ENCODE results near the gene RNF130.
"Not testable (repeated sequence)": the region's sequence is repeated elsewhere in the genome, so short reads cannot be mapped to it uniquely, and the experiment has no call there.

The RNF130 gene

DNA sequence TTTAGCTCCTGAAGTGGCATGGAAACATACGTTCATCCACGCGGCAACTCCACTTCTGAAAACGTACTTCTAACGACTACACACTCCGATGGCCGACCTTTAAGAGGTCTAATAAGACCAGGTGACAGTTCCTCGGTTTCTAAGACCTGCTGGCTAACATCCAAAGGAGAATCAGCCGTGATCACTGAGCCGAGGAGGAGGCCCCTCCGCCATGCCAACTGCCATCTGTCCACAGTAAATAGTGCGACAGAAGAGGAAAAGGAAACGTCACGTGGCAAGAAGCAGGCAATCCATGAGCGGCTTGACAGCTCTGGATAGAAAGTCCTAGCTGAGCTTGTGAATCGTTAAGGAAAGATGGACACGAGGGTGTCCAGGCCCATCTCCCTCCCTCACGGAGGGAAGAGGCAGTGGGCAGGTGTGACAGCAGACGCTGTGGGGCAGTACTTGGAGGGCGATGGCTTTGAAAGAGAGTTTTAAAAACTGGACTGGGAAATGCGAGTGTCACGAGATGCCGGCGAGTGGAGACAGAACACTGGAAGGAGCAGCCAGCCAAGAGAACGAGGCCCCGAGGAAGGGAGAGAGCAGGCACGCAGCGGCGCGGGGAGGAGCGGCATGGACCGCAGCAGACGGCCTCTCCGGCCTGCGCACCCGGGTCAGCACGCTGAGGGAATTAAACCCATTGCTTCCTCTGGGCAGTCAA lies 97.2 kb downstream of the RNF130 start:
- no peak for DNase-seq (ENCODE audit: low read depth)

DNA sequence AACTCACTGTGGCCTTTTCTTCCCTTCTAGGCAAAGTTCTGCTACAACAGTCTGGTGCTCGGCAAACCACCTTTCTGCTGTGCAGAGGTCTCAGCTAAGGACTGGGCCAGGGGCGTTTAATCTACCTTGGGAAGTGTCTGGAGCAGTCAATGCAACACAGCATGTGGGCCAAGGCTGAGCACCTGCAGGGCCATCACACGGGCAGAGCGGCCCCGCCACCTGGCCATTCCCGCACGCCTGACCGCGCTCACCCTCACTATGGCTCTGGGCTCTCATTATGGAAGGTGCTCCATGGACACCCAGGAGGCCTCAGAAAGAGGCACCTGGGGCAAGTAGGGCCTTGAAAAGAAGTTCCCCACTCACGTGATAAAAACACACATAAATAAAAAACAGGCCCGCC lies 98.2 kb downstream of the RNF130 start:
- DNase-seq (ENCODE audit: low read depth) = no peak

DNA sequence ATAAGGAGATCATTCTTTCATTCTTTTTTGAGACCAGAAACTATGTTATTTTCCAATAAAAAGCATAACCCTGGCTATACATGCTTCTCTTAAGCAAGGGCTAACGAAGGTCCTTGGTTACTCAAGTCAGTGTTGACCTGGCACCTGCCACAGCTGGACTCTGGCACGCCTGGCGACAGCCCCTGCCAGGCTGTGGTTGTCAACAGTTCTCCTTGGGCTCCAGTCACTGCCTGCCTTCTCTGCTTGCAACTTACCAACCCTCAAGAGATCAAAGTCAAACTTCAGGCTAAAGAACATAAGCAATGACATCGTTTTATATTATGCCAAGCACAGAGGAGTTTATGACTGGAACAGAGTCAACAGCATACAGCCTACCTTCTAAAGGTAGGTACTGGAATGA lies 102.4 kb downstream of the RNF130 start:
- DNase-seq (ENCODE audit: low read depth) = no peak

DNA sequence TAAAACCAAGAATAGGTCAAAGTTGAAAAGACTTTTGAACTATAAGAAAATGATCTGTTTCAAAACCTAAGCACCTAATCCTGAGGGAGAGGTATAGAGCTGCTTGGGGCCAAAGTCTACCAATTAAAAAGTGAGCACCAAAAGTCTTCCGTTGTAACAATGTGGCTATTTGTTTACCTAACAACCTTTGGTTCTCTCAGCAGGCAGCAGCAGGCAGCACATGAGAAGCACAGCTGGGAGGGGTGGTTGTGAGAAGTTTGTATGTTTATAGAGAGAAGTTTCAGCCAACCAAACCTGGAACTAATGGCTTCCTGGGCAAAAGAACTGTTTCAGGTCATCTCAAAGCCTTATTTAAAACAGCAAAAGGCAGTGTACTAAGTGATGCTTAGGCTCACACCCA lies 104.1 kb downstream of the RNF130 start:
- no peak for DNase-seq (ENCODE audit: low read depth)

DNA sequence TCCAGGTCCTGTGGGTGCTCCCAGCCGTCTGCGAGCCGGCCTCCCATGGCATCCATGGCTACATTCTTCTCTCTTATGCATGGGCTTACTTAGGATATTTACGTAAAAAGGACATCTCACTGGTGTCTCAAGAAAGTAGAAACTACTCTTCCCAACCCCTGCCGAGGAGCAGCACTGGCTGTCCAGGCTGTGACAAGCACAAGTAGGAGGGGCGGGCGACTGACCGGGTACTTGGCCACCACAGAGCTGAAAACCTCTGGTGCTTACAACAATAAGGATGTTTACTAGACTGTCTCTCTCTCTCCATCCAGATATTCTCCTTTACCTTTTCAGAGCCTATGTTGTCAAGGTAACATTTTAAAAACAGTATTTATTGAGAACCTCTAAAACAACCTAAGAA lies 107.5 kb downstream of the RNF130 start:
- DNase-seq (ENCODE audit: low read depth) = no peak

DNA sequence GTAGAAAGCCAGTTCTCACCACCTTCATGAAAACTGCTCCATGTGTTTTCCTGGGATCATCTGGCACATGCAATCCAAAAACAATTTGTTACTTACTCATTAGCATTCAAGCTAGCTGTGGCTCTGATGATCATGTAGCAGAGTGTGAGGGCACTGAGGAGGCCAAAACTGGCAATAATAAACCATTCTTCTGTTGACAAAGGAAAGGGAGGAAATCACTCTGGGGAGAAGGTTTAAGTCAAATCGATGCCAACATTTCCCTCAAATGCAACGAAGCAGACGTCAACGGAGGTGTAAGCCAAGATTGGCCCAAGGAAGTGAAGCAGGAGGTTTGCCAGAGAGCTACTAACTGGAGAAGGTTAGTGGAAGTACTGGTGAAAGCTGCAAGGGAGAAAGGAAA lies 108.2 kb downstream of the RNF130 start:
- no peak for DNase-seq (ENCODE audit: low read depth)

DNA sequence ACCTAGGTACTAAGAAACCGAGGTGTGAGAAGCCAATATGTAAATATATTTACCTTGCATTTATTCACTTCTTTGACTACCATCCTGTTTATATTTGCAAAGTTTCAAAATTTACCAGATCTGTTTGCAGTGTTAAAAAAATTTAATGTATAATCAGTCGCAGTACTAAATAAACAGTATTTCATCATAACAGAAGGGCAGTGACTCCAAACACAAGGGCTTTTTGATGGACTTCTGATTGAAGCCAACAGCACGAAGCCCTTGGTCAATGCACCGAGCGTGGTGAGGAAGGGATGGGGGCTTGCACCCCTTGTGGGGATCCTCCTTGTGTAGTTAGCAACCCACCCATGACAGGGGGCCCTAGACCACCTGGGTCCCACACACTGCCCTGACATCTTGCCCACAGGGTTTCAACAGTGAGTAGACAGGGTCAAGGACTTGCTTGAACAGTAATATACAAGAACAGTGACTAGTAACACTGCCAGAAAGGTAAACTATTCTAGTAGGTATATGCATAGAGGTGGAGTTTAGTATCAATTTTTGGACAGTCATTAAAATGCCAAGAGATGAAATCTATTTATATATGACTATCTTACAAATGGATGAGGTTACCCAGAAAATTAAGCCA lies 111.2 kb downstream of the RNF130 start:
- DNase-seq (ENCODE audit: low read depth) = no peak

DNA sequence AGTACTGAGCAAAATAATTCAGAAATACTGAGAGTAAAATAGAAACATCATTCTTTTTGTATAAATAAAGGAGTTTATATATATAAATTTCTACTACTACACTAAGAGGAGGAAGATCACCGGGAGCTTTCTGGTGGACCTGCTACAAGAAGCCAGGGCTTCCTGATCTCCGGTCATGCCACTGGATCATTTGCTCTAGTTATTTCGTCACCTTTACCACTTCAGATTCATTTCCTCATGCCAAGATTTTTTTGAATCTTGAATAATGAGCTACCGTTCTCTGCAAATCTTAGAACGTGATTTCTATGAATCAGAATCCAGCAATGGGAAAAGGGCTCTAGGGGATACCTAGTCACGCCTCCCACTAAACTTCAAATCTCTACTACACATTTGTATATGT lies 111.9 kb downstream of the RNF130 start:
- no peak for DNase-seq (ENCODE audit: low read depth)

DNA sequence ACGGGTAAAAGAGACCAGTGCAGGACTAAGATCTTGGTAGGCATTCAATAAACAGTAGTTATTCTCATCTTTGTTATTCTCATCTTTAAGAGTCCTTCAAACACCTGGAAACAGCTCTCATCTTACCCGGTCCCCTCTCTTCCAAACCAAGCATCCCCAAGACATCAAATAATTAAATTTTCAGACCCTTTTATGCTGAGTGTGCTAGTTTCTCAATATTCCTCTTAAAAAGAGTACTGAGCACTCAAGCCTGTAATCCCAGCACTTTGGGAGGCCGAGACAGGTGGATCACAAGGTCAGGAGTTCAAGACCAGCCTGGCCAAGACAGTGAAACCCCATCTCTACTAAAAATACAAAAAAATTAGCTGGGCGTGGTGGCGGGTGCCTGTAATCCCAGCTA lies 112.4 kb downstream of the RNF130 start:
- DNase-seq (ENCODE audit: low read depth) = not testable (repeated sequence)

DNA sequence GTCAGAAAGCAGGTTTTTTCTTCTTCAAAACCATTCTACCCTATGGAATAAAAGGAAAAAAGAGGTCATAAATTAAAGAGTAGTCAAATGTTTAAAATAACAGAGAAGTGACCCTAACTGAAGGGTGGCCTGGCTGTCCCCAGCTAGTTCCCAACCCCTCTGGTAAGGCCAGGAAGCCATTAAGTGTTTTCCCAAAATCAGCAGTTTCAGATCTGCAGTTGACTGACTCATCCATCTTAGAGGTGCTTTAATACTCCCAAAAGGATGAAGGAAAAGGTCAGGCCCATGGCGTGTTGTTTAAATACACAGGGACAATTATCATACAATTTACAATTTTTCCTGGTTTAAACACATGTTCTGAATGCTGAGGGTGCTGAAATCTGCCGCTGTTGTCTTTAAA lies 115.9 kb downstream of the RNF130 start:
- no peak for DNase-seq (ENCODE audit: low read depth)

DNA sequence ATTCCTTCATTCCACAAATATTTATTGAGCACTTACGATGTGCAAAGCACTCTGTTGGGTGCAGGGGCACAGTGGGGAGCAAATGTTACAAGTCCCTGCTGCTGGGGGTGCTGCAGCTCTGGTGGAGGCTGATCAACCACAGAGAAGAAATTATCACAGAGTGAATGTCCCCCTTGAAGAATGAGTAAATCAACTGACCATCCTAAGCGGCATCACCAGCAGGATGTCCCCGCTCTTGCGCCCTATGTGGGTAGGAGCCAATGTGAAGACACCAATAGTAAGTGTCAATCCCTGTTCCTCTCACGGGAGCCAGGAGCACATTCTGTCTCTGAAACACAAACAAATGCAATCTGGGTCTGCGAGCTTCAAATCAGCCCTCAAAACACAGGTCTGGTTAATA lies 116.5 kb downstream of the RNF130 start:
- no peak for DNase-seq (ENCODE audit: low read depth)

DNA sequence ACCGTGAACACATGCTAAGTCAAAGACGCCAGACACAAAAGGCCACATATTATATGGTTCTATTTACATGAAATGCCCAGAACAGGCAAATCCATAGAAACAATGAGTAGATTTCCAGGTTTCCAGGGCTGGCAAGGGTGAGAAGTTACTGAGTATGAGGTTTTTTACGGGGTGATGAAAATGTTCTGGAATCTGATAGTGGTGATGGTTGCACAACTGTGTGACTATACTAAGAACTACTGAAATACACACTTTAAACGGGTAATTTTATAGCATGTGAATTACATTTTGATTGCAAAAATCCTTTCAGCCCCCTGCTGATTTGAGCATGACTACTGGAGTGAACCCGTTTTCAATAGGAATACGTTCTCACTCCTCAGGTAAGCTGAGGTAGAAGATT lies 117.1 kb downstream of the RNF130 start:
- no peak for DNase-seq (ENCODE audit: low read depth)

DNA sequence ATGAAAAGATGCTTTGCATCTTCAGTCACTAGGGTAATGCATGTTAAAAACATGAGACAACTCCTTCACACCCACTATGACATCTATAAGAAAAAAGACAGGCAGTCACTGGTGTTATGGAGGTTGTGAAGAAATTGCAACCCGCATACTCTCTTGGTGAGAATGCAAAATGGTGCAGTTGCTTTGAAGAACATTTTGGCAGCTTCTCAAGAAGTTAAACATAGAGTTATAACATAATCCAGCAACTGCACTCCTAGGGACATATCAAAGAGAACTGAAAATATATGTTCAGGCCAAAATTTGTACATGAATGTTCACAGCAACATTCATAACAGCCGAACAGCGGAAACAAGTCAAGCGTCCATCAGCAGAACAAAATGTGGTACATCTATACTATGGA lies 117.6 kb downstream of the RNF130 start:
- no peak for DNase-seq (ENCODE audit: low read depth)

DNA sequence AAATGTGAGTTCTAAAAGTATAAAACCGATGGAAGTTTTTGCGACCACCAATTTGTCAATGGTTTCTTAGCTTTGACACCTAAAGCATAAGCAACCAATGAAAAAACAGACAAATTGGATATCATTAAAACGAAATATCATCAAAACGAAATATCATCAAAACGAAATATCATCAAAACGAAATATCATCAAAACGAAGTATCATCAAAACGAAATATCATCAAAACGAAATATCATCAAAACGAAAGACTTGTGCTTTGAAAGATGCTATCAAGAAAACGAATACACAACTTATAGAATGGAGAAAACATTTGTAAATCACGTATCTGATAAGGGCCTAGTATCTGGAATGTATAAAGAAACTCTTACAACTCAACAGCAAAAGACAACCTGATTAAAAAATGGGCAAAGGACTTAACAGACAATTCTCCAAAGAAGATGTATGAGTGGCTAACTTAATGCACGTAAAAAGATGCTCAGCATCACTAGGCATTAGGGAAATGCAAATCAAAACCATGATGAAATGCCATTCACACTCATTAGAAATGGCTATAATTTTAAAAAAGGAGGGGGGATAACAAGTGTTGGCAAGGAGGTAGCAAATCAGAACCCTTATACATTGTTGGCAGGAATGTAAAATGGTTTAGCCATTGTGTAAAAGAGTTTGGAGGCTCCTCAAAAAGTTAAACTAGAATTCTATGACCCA lies 134.4 kb downstream of the RNF130 start:
- no peak for DNase-seq (ENCODE audit: low read depth)

DNA sequence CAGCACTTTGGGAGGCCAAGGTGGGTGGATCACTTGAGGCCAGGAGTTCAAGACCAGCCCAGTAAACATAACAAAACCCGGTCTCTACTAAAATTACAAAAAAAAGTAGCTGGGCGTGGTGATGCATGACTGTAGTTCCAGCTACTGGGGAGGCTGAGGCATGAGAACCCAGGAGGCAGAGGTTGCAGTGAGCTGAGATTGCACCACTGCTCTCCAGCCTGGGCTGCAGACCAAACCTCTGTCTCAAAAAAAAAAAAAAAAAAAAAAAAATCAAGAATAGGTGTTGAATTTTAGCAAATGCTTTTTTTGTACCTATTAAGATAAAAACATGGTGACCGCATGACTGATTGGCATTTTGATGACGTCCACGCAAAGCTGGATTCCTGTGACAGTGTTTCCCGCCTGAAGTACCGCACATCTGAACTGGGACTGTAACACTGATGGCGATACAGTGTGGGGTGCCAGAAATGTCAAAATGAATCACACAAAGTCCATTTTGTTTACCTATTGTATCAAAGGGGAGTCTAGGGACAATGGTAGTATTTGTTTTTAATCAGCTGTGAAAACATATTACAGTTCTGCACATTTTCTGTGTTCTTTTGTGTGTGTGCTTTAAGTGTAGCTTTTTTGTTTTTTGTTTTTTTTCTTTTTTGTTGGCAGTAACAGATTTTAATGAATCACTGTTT lies 140.6 kb downstream of the RNF130 start:
- DNase-seq (ENCODE audit: low read depth) = no peak

DNA sequence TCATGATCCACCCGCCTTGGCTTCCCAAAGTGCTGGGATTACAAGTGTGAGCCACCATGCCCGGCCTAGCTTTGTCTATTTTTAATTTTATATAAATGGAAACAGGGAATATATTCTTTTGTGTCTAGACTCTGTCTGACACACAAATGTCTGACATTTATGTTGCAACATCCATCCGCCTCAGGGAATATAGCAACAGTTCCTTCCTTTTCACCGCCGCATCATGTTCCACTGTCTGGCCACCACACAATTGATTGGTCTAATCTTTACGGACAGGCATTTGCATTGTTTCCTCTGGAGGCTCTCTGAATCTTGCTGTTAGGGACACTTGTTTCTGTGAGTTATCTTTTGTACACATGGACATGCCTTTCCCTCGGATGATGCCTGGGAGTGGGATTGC lies 143.7 kb downstream of the RNF130 start:
- DNase-seq (ENCODE audit: low read depth) = no peak

DNA sequence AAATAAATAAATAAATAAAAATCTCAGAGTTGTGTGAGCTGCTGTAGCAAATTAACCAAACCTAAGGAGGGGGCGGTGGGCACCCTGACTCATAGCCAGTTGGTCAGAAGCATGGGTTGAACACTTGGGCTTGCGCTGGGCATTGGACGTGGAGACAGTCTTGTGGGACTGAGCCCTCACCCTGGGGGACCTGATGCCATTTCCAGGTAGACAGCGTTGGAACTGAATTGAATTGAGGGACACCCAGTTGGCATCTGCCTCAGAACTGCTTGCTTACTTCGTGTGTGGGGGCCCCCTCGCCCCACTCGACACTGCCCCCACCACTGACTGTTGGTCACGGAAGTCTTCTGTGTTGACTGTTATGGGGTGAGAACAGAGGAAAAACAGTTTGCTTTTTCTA lies 144.9 kb downstream of the RNF130 start:
- no peak for DNase-seq (ENCODE audit: low read depth)

DNA sequence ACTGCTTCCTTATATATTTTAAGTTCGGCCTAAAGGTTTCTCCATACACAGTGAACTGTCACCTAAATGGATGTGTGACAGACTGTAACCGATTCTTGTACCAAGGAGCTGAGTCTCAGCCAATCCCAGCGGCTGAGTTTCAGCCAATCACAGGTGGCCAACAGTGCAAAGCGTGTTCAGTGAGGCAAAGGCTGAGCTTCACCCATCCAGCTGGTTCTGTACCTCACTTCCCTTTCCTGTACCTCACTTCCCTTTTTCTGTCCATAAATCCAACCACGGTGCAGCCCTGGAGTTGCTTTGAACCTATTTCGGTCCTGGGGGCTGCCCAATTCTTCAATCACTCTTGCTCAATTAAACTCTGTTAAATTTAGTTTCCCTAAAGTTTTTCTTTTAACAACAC lies 148.1 kb downstream of the RNF130 start:
- DNase-seq (ENCODE audit: low read depth) = no peak

DNA sequence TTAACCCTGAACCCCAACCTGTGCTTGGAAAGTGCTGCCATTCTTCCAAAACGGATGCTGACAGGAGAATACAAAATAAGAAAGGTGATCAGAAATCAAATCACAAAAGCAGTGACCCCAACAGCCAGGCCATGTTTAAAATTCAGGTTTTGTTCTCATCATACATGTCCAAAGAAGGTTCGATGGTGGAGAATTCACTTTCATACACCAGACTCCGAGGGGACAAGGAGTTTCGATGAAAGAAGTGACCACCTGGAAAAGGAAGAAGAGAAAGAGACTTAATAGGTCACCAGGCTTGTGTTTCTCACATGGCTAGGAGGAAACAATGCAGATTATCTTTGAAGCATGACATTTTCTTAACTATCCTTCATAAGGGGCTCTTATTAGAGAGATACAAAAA lies 151.4 kb downstream of the RNF130 start:
- DNase-seq (ENCODE audit: low read depth) = no peak

DNA sequence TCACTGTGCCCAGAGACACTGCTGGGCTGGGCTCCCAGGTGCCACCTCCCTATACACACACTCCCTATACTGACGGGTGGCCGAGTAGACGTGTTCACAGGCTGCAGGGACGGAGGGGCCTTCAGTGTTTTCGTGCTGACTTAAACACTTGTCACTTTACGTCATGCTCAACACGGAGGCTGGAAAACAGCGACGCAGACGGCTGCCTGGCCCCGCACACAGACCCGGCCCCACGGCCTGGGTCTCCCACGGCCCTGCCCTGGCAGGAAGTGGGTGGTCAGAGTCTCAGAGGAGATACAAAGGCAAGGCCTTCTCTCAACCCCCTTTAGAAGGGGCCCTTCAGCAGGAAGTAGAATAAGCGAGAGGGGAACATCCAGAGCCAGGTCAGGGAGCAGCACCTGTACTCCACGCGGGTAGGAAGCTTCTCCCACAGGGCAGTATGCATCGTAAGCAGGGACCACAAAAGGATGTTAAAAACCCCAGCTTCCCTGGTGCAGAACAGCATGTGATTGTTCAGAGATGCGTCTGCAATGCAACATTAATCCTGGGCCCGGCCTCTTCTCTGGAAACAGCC lies 152.0 kb downstream of the RNF130 start:
- DNase-seq (ENCODE audit: low read depth) = no peak

DNA sequence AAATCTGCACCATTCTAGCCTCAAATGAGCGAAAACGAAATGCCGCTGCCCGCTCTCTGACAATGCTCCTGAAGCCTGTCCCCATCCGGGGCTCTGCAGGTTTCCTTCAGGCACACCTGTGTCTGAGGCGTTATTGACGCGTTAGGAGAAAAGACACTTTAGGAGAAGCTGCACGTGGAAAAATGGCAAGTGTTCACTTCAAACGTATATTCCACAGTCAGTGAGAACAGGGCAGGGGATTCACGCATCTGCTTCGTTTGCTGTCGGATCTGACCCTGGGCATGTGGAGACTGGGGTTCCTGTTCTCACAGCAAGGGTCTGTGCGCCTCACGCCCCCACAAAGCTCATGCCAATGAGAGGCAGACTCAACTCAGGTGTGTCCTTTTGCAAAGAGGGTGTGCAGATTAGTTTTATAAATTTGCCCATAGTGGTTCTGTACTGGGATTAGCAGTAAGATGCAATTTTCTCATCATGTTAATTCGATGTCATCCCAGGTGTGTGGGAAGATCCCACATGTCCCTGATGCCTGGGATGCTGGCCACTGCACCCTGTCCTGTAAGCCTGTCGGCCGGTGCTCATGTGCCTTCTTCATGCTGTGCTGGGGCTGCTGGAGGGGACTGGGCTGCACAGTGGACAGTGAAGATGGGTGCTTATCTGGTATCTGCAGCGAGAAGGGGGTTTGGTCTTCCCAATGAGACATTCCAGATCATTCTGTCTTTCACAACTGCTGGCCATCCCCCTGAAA lies 152.6 kb downstream of the RNF130 start:
- DNase-seq (ENCODE audit: low read depth) = no peak

DNA sequence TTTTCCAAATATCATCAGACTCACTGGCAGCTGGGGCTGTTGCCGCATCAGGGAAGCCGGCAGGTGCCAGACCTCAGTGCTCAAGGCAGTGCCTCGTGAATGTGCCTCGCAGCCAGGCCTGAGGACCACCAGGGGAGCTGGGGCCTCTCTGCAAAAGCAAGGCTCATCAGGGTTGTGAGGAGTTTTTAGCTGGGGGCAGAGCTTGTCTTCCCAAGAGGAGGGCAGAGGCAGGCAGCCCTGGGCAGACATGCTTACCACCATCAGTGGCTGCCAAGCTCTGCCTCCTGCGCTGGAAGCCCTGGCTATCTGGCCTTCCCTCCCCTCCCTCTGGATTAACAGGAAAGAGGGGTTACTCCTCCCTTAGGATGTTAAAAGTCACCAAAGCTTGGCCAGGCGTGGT lies 155.0 kb downstream of the RNF130 start:
- no peak for DNase-seq (ENCODE audit: low read depth)

Data from T-helper 22 cell (primary cell).